Measurements from ENCODE around the gene ZSCAN32. TPM values are rescaled to one million over a fixed set of nuclear protein-coding genes. Genes with fewer than 3 reads are reported as not detected.

The ZSCAN32 gene
- total RNA-seq, 1 donor from 2014 or later, result 14.3 TPM

DNA sequence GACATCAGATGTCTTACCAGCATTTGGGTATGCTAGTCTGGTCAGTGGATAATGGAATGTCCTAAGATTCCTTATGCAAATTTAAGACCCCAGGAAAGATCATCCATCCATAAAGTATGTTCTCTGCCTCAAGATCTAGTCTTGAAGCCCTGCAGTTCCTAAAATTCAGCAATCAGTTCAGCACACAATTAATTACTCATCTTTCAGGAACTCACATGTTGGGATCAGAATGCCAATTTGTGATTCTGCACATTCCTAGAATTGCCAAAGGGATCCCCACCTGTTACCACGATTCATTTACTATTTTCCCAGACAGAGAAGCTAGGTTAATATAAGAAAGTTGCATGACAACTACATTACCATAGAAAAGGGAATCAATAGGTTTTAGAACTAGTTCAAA is 41.9 kb downstream of the ZSCAN32 start:
- peaks cover 9% of the 10 kb centered on the region for H3K27me3 Mint-ChIP-seq (ENCODE audit: unreplicated experiment)
- no peak overlapping the region for H3K27ac Mint-ChIP-seq (ENCODE audit: unreplicated experiment)
- H3K4me1 Mint-ChIP-seq (ENCODE audit: unreplicated experiment), result no peaks in the 10 kb centered on the region

DNA sequence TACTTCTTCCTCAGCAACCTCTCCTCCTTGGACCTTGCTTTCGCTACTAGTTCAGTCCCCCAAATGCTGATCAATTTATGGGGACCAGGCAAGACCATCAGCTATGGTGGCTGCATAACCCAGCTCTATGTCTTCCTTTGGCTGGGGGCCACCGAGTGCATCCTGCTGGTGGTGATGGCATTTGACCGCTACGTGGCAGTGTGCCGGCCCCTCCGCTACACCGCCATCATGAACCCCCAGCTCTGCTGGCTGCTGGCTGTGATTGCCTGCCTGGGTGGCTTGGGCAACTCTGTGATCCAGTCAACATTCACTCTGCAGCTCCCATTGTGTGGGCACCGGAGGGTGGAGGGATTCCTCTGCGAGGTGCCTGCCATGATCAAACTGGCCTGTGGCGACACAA is 44.7 kb downstream of the ZSCAN32 start:
- Mint-ChIP-seq H3K4me1 (ENCODE audit: unreplicated experiment) (no peaks in the 10 kb centered on the region), H3K36me3 (ENCODE audit: unreplicated experiment) (no peaks in the 10 kb centered on the region), H3K4me3 (ENCODE audit: unreplicated experiment) (no peak overlapping the region), H3K9me3 (ENCODE audit: unreplicated experiment) (peaks cover 17% of the 10 kb centered on the region), H3K27me3 (ENCODE audit: unreplicated experiment) (peaks cover 14% of the 10 kb centered on the region), H3K27ac (ENCODE audit: unreplicated experiment) (no peak overlapping the region)
- TF ChIP-seq, protein P1, sequence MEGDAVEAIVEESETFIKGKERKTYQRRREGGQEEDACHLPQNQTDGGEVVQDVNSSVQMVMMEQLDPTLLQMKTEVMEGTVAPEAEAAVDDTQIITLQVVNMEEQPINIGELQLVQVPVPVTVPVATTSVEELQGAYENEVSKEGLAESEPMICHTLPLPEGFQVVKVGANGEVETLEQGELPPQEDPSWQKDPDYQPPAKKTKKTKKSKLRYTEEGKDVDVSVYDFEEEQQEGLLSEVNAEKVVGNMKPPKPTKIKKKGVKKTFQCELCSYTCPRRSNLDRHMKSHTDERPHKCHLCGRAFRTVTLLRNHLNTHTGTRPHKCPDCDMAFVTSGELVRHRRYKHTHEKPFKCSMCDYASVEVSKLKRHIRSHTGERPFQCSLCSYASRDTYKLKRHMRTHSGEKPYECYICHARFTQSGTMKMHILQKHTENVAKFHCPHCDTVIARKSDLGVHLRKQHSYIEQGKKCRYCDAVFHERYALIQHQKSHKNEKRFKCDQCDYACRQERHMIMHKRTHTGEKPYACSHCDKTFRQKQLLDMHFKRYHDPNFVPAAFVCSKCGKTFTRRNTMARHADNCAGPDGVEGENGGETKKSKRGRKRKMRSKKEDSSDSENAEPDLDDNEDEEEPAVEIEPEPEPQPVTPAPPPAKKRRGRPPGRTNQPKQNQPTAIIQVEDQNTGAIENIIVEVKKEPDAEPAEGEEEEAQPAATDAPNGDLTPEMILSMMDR (IDR thresholded peaks at IDR 0.05), result no peak
- no peak for DNase-seq (ENCODE audit: extremely low spot score, unreplicated experiment)

More for the DNA sequence above, 41.9 kb downstream of the ZSCAN32 start:
- Mint-ChIP-seq H3K36me3 (ENCODE audit: unreplicated experiment) (no peaks in the 10 kb centered on the region), H3K9me3 (ENCODE audit: unreplicated experiment) (peaks cover 22% of the 10 kb centered on the region), H3K4me3 (ENCODE audit: unreplicated experiment) (no peak overlapping the region)
- DNase-seq (ENCODE audit: extremely low spot score, unreplicated experiment), result no peak
- TF ChIP-seq, protein P1 (IDR thresholded peaks at IDR 0.05), result no peak

DNA sequence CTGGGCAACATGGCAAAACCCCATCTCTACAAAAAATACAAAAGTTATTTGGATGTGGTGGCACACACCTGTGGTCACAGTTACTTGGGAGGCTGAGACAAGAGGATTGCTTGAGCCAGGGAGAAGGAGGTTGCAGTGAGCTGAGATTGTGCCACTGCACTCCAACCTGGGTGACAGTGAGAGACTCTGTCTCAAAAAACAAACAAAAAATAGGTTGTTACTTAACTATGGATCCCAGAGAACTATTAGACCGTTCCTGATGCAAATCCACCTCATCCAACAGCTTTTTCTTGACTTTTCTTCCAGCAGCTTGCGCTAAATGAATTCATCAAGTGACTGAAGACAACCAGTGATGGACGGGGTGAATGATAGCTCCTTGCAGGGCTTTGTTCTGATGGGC is 45.2 kb downstream of the ZSCAN32 start, which contains the start of gene OR2C1:
Gene OR2C1 (plus strand): TSS at position 301 of the 400 bp plus-strand sequence. CDS start 52 bp downstream, at position 353.
- no peaks in the 10 kb centered on the region for H3K4me1 Mint-ChIP-seq (ENCODE audit: unreplicated experiment)
- H3K27me3 Mint-ChIP-seq (ENCODE audit: unreplicated experiment), result peaks cover 11% of the 10 kb centered on the region
- DNase-seq (ENCODE audit: extremely low spot score, unreplicated experiment), result no peak
- H3K27ac Mint-ChIP-seq (ENCODE audit: unreplicated experiment), result no peak within 1 kb of the TSS
- TF ChIP-seq, protein P1 (IDR thresholded peaks at IDR 0.05), result no peak
- peaks cover 17% of the 10 kb centered on the region for H3K9me3 Mint-ChIP-seq (ENCODE audit: unreplicated experiment)
- H3K4me3 Mint-ChIP-seq (ENCODE audit: unreplicated experiment), result no peak within 1 kb of the TSS
- no peaks in the 10 kb centered on the region for H3K36me3 Mint-ChIP-seq (ENCODE audit: unreplicated experiment)

DNA sequence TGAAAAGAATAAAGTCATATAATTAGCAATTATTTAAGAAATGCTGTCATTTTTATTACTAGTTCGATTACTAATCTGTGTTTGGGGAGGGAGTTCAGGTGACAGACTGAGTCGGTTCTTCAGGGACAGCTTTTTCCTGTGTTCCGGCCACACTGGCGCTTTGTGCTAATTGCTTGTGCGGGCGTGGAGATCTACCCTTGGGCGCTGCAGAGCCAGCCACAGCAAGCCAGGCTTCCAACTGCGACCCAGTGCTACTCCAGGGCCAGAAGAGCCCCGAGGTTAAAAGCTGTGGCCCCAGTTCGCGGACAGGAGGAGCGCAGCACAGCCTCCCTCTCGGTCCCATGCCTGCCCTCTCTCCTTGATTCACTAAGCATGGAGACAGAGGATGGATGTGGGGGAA is 51.6 kb downstream of the ZSCAN32 start:
- peaks cover 11% of the 10 kb centered on the region for H3K27me3 Mint-ChIP-seq (ENCODE audit: unreplicated experiment)
- H3K4me3 Mint-ChIP-seq (ENCODE audit: unreplicated experiment), result no peak overlapping the region
- no peak for DNase-seq (ENCODE audit: extremely low spot score, unreplicated experiment)
- TF ChIP-seq, protein P1 (IDR thresholded peaks at IDR 0.05), result no peak
- no peaks in the 10 kb centered on the region for H3K36me3 Mint-ChIP-seq (ENCODE audit: unreplicated experiment)
- H3K4me1 Mint-ChIP-seq (ENCODE audit: unreplicated experiment), result no peaks in the 10 kb centered on the region
- H3K9me3 Mint-ChIP-seq (ENCODE audit: unreplicated experiment), result peaks cover 4% of the 10 kb centered on the region
- no peak overlapping the region for H3K27ac Mint-ChIP-seq (ENCODE audit: unreplicated experiment)

DNA sequence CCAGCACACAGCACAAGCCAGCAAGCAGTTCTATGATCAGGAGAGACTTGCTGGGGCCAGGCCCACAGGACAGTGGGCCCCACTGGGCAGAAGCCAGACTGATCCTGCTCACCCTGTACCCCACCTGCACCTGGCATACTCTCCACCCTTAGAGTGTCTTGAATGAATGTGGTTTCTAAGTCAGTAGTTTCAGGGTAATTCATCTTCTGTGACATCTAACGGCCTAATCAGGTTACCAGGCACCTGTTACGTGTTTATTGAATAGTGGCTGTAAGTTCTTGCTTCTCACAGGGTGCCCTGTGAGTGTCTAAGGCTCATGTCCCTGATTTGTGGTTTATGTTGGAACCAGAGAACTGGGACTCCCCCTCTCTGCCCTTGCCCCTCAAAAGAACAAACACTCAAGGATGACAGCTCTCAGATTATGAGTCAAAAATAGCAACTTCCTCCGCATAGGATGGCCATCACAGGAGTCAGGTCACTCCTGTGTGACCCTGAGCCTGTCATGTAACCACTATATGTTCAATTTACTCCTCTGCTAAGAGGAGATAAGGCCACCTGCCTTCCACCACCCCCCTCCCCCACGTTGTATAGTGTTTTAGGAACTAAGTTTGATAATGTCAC is 52.1 kb downstream of the ZSCAN32 start:
- Mint-ChIP-seq H3K4me1 (ENCODE audit: unreplicated experiment) (no peaks in the 10 kb centered on the region), H3K4me3 (ENCODE audit: unreplicated experiment) (no peak overlapping the region), H3K27me3 (ENCODE audit: unreplicated experiment) (peaks cover 11% of the 10 kb centered on the region), H3K9me3 (ENCODE audit: unreplicated experiment) (peaks cover 3% of the 10 kb centered on the region), H3K36me3 (ENCODE audit: unreplicated experiment) (no peaks in the 10 kb centered on the region), H3K27ac (ENCODE audit: unreplicated experiment) (no peak overlapping the region)
- TF ChIP-seq, protein P1 (IDR thresholded peaks at IDR 0.05), result no peak
- no peak for DNase-seq (ENCODE audit: extremely low spot score, unreplicated experiment)

Measured in osteocyte (in vitro differentiated cells).